ENCODE results near the gene DUSP22. TPM values are rescaled to one million over a fixed set of nuclear protein-coding genes. Genes with fewer than 3 reads are reported as not detected.

DUSP22 gene
- total and polyA plus RNA-seq, 2 of the 8 experiments (the other 6 are each of a cell fraction or from before 2014, with no cell fraction given): 15.5 to 32.4 TPM

- TF ChIP-seq USF2 (IDR thresholded peaks at IDR 0.05; ENCODE audit: low read length) (no peak), JUN (IDR thresholded peaks at IDR 0.05; ENCODE audit: low read depth, low read length) (no peak), TAF7 (optimal IDR thresholded peaks at IDR 0.05; ENCODE audit: borderline replicate concordance, low read depth, low read length) (no peak), GTF2F1 (IDR thresholded peaks at IDR 0.05; ENCODE audit: borderline replicate concordance, low read depth, low read length) (no peak), SRF (IDR thresholded peaks at IDR 0.05; ENCODE audit: low read depth, low read length) (no peak)
These were observed 68.1 kb downstream of the DUSP22 start (continued) for GRCh38 chr6:360349-360748.
